Mesothelial cell of epicardium (in vitro differentiated cells): ENCODE results near the gene CAVIN3. TPM values are rescaled to one million over a fixed set of nuclear protein-coding genes. Genes with fewer than 3 reads are reported as not detected.

Source experiments
- DNase-seq, 2 experiments: peaks; one replicate each; pipeline ENCODE4 v3.0.0; 2021; ENCODE audit warnings: low spot score in 2 of 2; ENCODE audit not compliant: unreplicated experiment in 2 of 2
- H3K27ac Mint-ChIP-seq: 2 replicates; pipeline ENCODE4 v1.8.0; 2021; ENCODE audit warnings: mixed read lengths
- H3K27me3 Mint-ChIP-seq: 2 replicates; pipeline ENCODE4 v1.8.0; 2021; ENCODE audit warnings: low read depth, mixed read lengths
- H3K36me3 Mint-ChIP-seq: 2 replicates; pipeline ENCODE4 v1.8.0; 2021; ENCODE audit warnings: mixed read lengths
- H3K4me1 Mint-ChIP-seq: 2 replicates; pipeline ENCODE4 v1.8.0; 2021; ENCODE audit warnings: mixed read lengths
- H3K4me3 Mint-ChIP-seq: 2 replicates; pipeline ENCODE4 v1.8.0; 2021; ENCODE audit warnings: mild to moderate bottlenecking, moderate library complexity, mixed read lengths
- H3K9me3 Mint-ChIP-seq: 2 replicates; pipeline ENCODE4 v1.8.0; 2021; ENCODE audit warnings: mixed read lengths
- CTCF ChIP-seq: fragments of 200-600 bp; sonication (generic); IDR thresholded peaks from one replicate; pipeline ENCODE4 v1.5.0; 2021; ENCODE audit warnings: antibody characterized with exemption; ENCODE audit not compliant: unreplicated experiment
- total RNA-seq: library from RNA; stranded (reverse); gene quantifications from 3 replicates; pipeline ENCODE4 v1.2.1, GENCODE V29; 2021

CAVIN3 gene
- total RNA-seq, 1 donor from 2014 or later = 15.3 TPM

- no peak overlapping the region for H3K27ac Mint-ChIP-seq
- no peaks in the 10 kb centered on the region for H3K27me3 Mint-ChIP-seq
- H3K9me3 Mint-ChIP-seq = no peaks in the 10 kb centered on the region
- H3K36me3 Mint-ChIP-seq = no peaks in the 10 kb centered on the region
- H3K4me1 Mint-ChIP-seq = peaks cover 14% of the 10 kb centered on the region
- no peak for TF ChIP-seq CTCF
- H3K4me3 Mint-ChIP-seq = no peak overlapping the region
- no peak for DNase-seq
These were observed 19.2 kb downstream of the CAVIN3 start for GRCh38 chr11:6301096-6301495.

- no peaks in the 10 kb centered on the region for H3K36me3 Mint-ChIP-seq
- H3K27ac Mint-ChIP-seq = no peak overlapping the region
- peaks cover 14% of the 10 kb centered on the region for H3K4me1 Mint-ChIP-seq
- DNase-seq = no peak
- H3K27me3 Mint-ChIP-seq = no peaks in the 10 kb centered on the region
- no peaks in the 10 kb centered on the region for H3K9me3 Mint-ChIP-seq
- no peak overlapping the region for H3K4me3 Mint-ChIP-seq
- TF ChIP-seq CTCF = no peak
These were observed 20.0 kb downstream of the CAVIN3 start for GRCh38 chr11:6300325-6300724.

GRCh38 chr11:6298605-6299004 is 21.7 kb downstream of the CAVIN3 start:
- no peak overlapping the region for H3K4me3 Mint-ChIP-seq
- DNase-seq = no peak
- H3K9me3 Mint-ChIP-seq = no peaks in the 10 kb centered on the region
- peaks cover 17% of the 10 kb centered on the region for H3K4me1 Mint-ChIP-seq
- H3K27ac Mint-ChIP-seq = no peak overlapping the region
- no peak for TF ChIP-seq CTCF
- no peaks in the 10 kb centered on the region for H3K27me3 Mint-ChIP-seq
- H3K36me3 Mint-ChIP-seq = no peaks in the 10 kb centered on the region

GRCh38 chr11:6297831-6298230 is 22.5 kb downstream of the CAVIN3 start:
- no peak overlapping the region for H3K4me3 Mint-ChIP-seq

GRCh38 chr11:6285019-6285418 is 35.3 kb downstream of the CAVIN3 start:
- TF ChIP-seq CTCF = no peak
- Mint-ChIP-seq H3K27ac (no peak overlapping the region), H3K36me3 (peaks cover 4% of the 10 kb centered on the region), H3K9me3 (peaks cover 5% of the 10 kb centered on the region), H3K27me3 (no peaks in the 10 kb centered on the region), H3K4me3 (no peak overlapping the region), H3K4me1 (peaks cover 45% of the 10 kb centered on the region)
- no peak for DNase-seq

More at GRCh38 chr11:6297831-6298230, 22.5 kb downstream of the CAVIN3 start:
- Mint-ChIP-seq H3K36me3 (no peaks in the 10 kb centered on the region), H3K4me1 (peaks cover 19% of the 10 kb centered on the region), H3K9me3 (no peaks in the 10 kb centered on the region), H3K27me3 (no peaks in the 10 kb centered on the region), H3K27ac (no peak overlapping the region)
- DNase-seq = no peak
- TF ChIP-seq CTCF = no peak

- no peak overlapping the region for H3K4me3 Mint-ChIP-seq
- H3K27ac Mint-ChIP-seq = no peak overlapping the region
- DNase-seq = no peak
- H3K27me3 Mint-ChIP-seq = no peaks in the 10 kb centered on the region
- peaks cover 41% of the 10 kb centered on the region for H3K4me1 Mint-ChIP-seq
- TF ChIP-seq CTCF = no peak
- peaks cover 4% of the 10 kb centered on the region for H3K36me3 Mint-ChIP-seq
- H3K9me3 Mint-ChIP-seq = peaks cover 5% of the 10 kb centered on the region
These were observed 36.1 kb downstream of the CAVIN3 start for GRCh38 chr11:6284250-6284649.
